Ecto neural progenitor cell (in vitro differentiated cells): ENCODE results near the gene MAPK4.

Source experiments
- DNase-seq: peaks from one replicate; pipeline ENCODE4 v3.0.0-alpha.2; 2018; ENCODE audit warnings: low spot score

The MAPK4 gene

GRCh38 chr18:50654658-50655550 lies 95.0 kb downstream of the MAPK4 start:
- DNase-seq = no peak

- no peak for DNase-seq
Measured at GRCh38 chr18:50656396-50656795, 96.5 kb downstream of the MAPK4 start.

- DNase-seq = no peak
Measured at GRCh38 chr18:50656841-50657470, 97.1 kb downstream of the MAPK4 start.

GRCh38 chr18:50658601-50659000 lies 98.7 kb downstream of the MAPK4 start:
- DNase-seq = no peak

GRCh38 chr18:50659091-50660003 lies 99.5 kb downstream of the MAPK4 start:
- no peak for DNase-seq

- DNase-seq = no peak
Measured at GRCh38 chr18:50661013-50661412, 101.1 kb downstream of the MAPK4 start.

- DNase-seq = no peak
Measured at GRCh38 chr18:50662177-50662576, 102.3 kb downstream of the MAPK4 start.

- no peak for DNase-seq
Measured at GRCh38 chr18:50662775-50663383, 103.0 kb downstream of the MAPK4 start.

- DNase-seq = no peak
Measured at GRCh38 chr18:50663626-50664441, 103.9 kb downstream of the MAPK4 start.

- DNase-seq = no peak
Measured at GRCh38 chr18:50665015-50665414, 105.1 kb downstream of the MAPK4 start.

GRCh38 chr18:50665519-50665918 lies 105.6 kb downstream of the MAPK4 start:
- DNase-seq = no peak

GRCh38 chr18:50666536-50666935 lies 106.6 kb downstream of the MAPK4 start:
- DNase-seq = no peak

- no peak for DNase-seq
Measured at GRCh38 chr18:50671376-50671775, 111.5 kb downstream of the MAPK4 start.

- DNase-seq = no peak
Measured at GRCh38 chr18:50674307-50674980, 114.6 kb downstream of the MAPK4 start.

- no peak for DNase-seq
Measured at GRCh38 chr18:50675043-50675442, 115.2 kb downstream of the MAPK4 start.

GRCh38 chr18:50678651-50679050 lies 118.8 kb downstream of the MAPK4 start:
- no peak for DNase-seq

- no peak for DNase-seq
Measured at GRCh38 chr18:50679056-50679455, 119.2 kb downstream of the MAPK4 start.

GRCh38 chr18:50679656-50680055 lies 119.8 kb downstream of the MAPK4 start:
- DNase-seq = no peak

GRCh38 chr18:50680966-50681365 lies 121.1 kb downstream of the MAPK4 start:
- no peak for DNase-seq

GRCh38 chr18:50682852-50683251 lies 123.0 kb downstream of the MAPK4 start:
- no peak for DNase-seq

GRCh38 chr18:50686409-50686808 lies 126.5 kb downstream of the MAPK4 start:
- DNase-seq = no peak
